Tibial artery (tissue), 4 donors: ENCODE data around the gene MGAT4C.

Source experiments
- DNase-seq, 2 donors: peaks; one replicate each; pipeline ENCODE4 v3.0.0-alpha.2; 2019
- H3K27ac ChIP-seq, 2 donors: fragments of 200-600 bp; sonication (generic) in 1 of 2; 1 replicate in 1 of 2; 2 replicates in 1 of 2; pipeline ENCODE4 v1.5.1; 2018 to 2019; ENCODE audit warnings: mild to moderate bottlenecking in 1 of 2
- H3K27me3 ChIP-seq, 2 donors: fragments of 200-600 bp; sonication (generic) in 1 of 2; one replicate each; pipeline versions ENCODE4 v1.5.1 to v1.6.0; 2016 to 2019
- H3K36me3 ChIP-seq, 3 donors: fragments of 200-600 bp; sonication (generic) in 2 of 3; one replicate each; pipeline ENCODE4 v1.5.1; 2016 to 2019; ENCODE audit warnings: mild to moderate bottlenecking in 2 of 3
- H3K4me1 ChIP-seq, 4 donors: fragments of 200-600 bp; sonication (generic) in 2 of 4; 1 replicate in 3 of 4; 2 replicates in 1 of 4; pipeline ENCODE4 v1.5.1; 2016 to 2019
- H3K4me3 ChIP-seq, 2 donors: fragments of 200-600 bp; sonication (generic) in 1 of 2; 1 replicate in 1 of 2; 2 replicates in 1 of 2; pipeline ENCODE4 v1.5.1; 2018 to 2019; ENCODE audit warnings: mild to moderate bottlenecking in 2 of 2
- H3K9me3 ChIP-seq, 3 donors: fragments of 200-600 bp; sonication (generic) in 1 of 3; one replicate each; pipeline ENCODE4 v1.5.1; 2016 to 2019
- CTCF ChIP-seq, 2 experiments: fragments of 200-600 bp in 1 of 2; fragments of 450-650 bp in 1 of 2; IDR thresholded peaks; one replicate each; pipeline ENCODE4 v1.5.1; 2017 to 2019; ENCODE audit warnings: antibody characterized with exemption in 2 of 2, mild to moderate bottlenecking in 1 of 2, moderate library complexity in 1 of 2
- intact Hi-C: fragments of 100-400 bp; cut with DNase I; formaldehyde crosslinking; loops from one replicate; pipeline ENCODE4 v1.15.0; 2023; ENCODE audit warnings: low total_unique reads

MGAT4C gene

GRCh38 chr12:85947286-85947685, 308.9 kb downstream of the MGAT4C start:
- Histone ChIP-seq H3K27me3 (no peaks in the 10 kb centered on the region), H3K27ac (no peak overlapping the region), H3K36me3 (no peaks in the 10 kb centered on the region), H3K4me3 (no peak overlapping the region), H3K9me3 (no peaks in the 10 kb centered on the region), H3K4me1 (peaks cover 0 to 16% (median 1%) of the 10 kb centered on the region in 4 donors)
- intact Hi-C loops = no loop called here
- DNase-seq = no peak
- TF ChIP-seq CTCF (IDR thresholded peaks at IDR 0.05) = no peak

GRCh38 chr12:85946375-85946774, 309.8 kb downstream of the MGAT4C start:
- H3K4me1 ChIP-seq = peaks cover 0 to 16% (median 1%) of the 10 kb centered on the region in 4 donors
- H3K27me3 ChIP-seq = no peaks in the 10 kb centered on the region
- TF ChIP-seq CTCF (IDR thresholded peaks at IDR 0.05) = no peak
- intact Hi-C loops = no loop called here
- no peaks in the 10 kb centered on the region for H3K36me3 ChIP-seq
- no peak overlapping the region for H3K27ac ChIP-seq
- no peak overlapping the region for H3K4me3 ChIP-seq
- no peak for DNase-seq
- H3K9me3 ChIP-seq = no peaks in the 10 kb centered on the region

DNA sequence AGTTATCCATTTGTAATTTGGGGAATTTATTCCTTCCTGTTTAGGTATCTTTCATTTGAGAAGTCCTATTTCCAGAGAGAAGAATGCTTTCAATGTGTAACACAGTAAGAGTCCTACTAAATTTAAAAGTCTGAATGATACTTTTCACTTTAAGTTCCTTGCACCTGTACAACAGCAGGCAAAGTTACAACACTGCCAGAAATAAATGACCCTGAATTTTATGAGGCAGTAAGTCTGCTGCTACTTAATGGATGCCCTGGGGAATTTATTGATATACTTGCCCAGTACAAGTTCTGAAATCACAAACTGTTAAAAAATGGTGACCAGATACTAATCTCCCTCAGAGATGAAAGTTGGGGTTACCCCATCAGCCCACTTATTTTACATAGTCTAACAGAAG, 329.0 kb downstream of the MGAT4C start:
- TF ChIP-seq CTCF (IDR thresholded peaks at IDR 0.05) = no peak
- no peak overlapping the region for H3K4me3 ChIP-seq
- no peak overlapping the region for H3K27ac ChIP-seq
- no peaks in the 10 kb centered on the region for H3K4me1 ChIP-seq
- intact Hi-C loops = no loop called here
- H3K9me3 ChIP-seq = no peaks in the 10 kb centered on the region
- DNase-seq = no peak
- H3K27me3 ChIP-seq = no peaks in the 10 kb centered on the region
- H3K36me3 ChIP-seq = no peaks in the 10 kb centered on the region

- Histone ChIP-seq H3K27me3 (no peaks in the 10 kb centered on the region), H3K9me3 (no peaks in the 10 kb centered on the region), H3K27ac (no peak overlapping the region), H3K4me1 (no peaks in the 10 kb centered on the region), H3K4me3 (no peak overlapping the region), H3K36me3 (no peaks in the 10 kb centered on the region)
- peak; percentile 55 to 63 for TF ChIP-seq CTCF (IDR thresholded peaks at IDR 0.05)
- intact Hi-C loops = no loop called here
- DNase-seq = no peak
Measured at GRCh38 chr12:85923767-85924331, 332.3 kb downstream of the MGAT4C start.

- Histone ChIP-seq H3K27me3 (no peaks in the 10 kb centered on the region), H3K27ac (no peak overlapping the region), H3K36me3 (no peaks in the 10 kb centered on the region), H3K9me3 (no peaks in the 10 kb centered on the region), H3K4me3 (no peak overlapping the region), H3K4me1 (no peaks in the 10 kb centered on the region)
- DNase-seq = no peak
- peak; percentile 53 to 67 for TF ChIP-seq CTCF (IDR thresholded peaks at IDR 0.05)
- intact Hi-C loops = no loop called here
Measured at GRCh38 chr12:85920324-85920947, 335.8 kb downstream of the MGAT4C start.
